Mesothelial cell of epicardium (in vitro differentiated cells): ENCODE data around the gene TMEM200B. TPM values are rescaled to one million over a fixed set of nuclear protein-coding genes. Genes with fewer than 3 reads are reported as not detected.

Experiments used
- DNase-seq, 2 experiments: peaks; one replicate each; pipeline ENCODE4 v3.0.0; 2021; ENCODE audit warnings: low spot score in 2 of 2; ENCODE audit not compliant: unreplicated experiment in 2 of 2
- H3K27ac Mint-ChIP-seq: 2 replicates; pipeline ENCODE4 v1.8.0; 2021; ENCODE audit warnings: mixed read lengths
- H3K27me3 Mint-ChIP-seq: 2 replicates; pipeline ENCODE4 v1.8.0; 2021; ENCODE audit warnings: low read depth, mixed read lengths
- H3K36me3 Mint-ChIP-seq: 2 replicates; pipeline ENCODE4 v1.8.0; 2021; ENCODE audit warnings: mixed read lengths
- H3K4me1 Mint-ChIP-seq: 2 replicates; pipeline ENCODE4 v1.8.0; 2021; ENCODE audit warnings: mixed read lengths
- H3K4me3 Mint-ChIP-seq: 2 replicates; pipeline ENCODE4 v1.8.0; 2021; ENCODE audit warnings: mild to moderate bottlenecking, moderate library complexity, mixed read lengths
- H3K9me3 Mint-ChIP-seq: 2 replicates; pipeline ENCODE4 v1.8.0; 2021; ENCODE audit warnings: mixed read lengths
- CTCF ChIP-seq: fragments of 200-600 bp; sonication (generic); IDR thresholded peaks from one replicate; pipeline ENCODE4 v1.5.0; 2021; ENCODE audit warnings: antibody characterized with exemption; ENCODE audit not compliant: unreplicated experiment
- total RNA-seq: library from RNA; stranded (reverse); gene quantifications from 3 replicates; pipeline ENCODE4 v1.2.1, GENCODE V29; 2021

Gene TMEM200B
- total RNA-seq, 1 donor from 2014 or later: 29.1 TPM

- Mint-ChIP-seq H3K27me3 (no peaks in the 10 kb centered on the region), H3K36me3 (no peaks in the 10 kb centered on the region), H3K4me3 (no peak overlapping the region), H3K9me3 (no peaks in the 10 kb centered on the region), H3K27ac (no peak overlapping the region), H3K4me1 (peaks cover 5% of the 10 kb centered on the region)
- TF ChIP-seq CTCF: no peak
- DNase-seq: no peak
Observed at GRCh38 chr1:29077155-29077554, 46.5 kb downstream of the TMEM200B start.

Other genes with a start within 250 kb of the TMEM200B start
- gene EPB41, start 209.3 kb downstream of the TMEM200B start, total RNA-seq: 61.5 to 63.7 TPM (median 62.5 TPM) in 3 replicates
- 103 to 107 TPM (median 105 TPM) in 3 replicates for gene SRSF4, start 58.0 kb upstream of the TMEM200B start, total RNA-seq
- 36.6 to 40.0 TPM (median 38.0 TPM) in 3 replicates for gene MECR, start 107.0 kb upstream of the TMEM200B start, total RNA-seq
- gene PTPRU, start 112.6 kb upstream of the TMEM200B start, total RNA-seq: 143 to 151 TPM (median 145 TPM) in 3 replicates